K562 (cell line): Measurements from ENCODE around the gene TEX54. TPM values are rescaled to one million over a fixed set of nuclear protein-coding genes. Genes with fewer than 3 reads are reported as not detected.

Experiments used
- CTCFL ChIP-seq: IDR thresholded peaks from 2 replicates; pipeline ENCODE4 v1.6.1; 2011; ENCODE audit warnings: borderline replicate concordance, low read depth, mild to moderate bottlenecking, moderate library complexity, low read length; ENCODE audit not compliant: insufficient read depth, poor library complexity, severe bottlenecking
- EGR1 ChIP-seq: fragments of 450-650 bp; conservative IDR thresholded peaks from 2 replicates; pipeline ENCODE4 v1.6.1; 2017; ENCODE audit warnings: mild to moderate bottlenecking
- FOS ChIP-seq: IDR thresholded peaks from 3 replicates; pipeline ENCODE4 v1.6.1; 2011; ENCODE audit not compliant: insufficient read length; ENCODE audit errors: extremely low read depth
- HOMEZ ChIP-seq: fragments of 250-450 bp; sonication (Bioruptor Pico); IDR thresholded peaks from 2 replicates; pipeline ENCODE4 v1.4.0; 2020; ENCODE audit warnings: mild to moderate bottlenecking, moderate library complexity
- IRF9 ChIP-seq: fragments of 450-650 bp; IDR thresholded peaks from 2 replicates; pipeline ENCODE4 v1.6.1; 2016; ENCODE audit warnings: missing biosample characterization, missing genetic modification characterization
- MBD2 ChIP-seq: sonication (generic); IDR thresholded peaks from 2 replicates; pipeline ENCODE4 v1.6.1; 2016; ENCODE audit warnings: low read depth, borderline replicate concordance
- NBN ChIP-seq: fragments of 450-650 bp; IDR thresholded peaks from 2 replicates; pipeline ENCODE4 v1.6.1; 2016; ENCODE audit warnings: low read depth, mild to moderate bottlenecking
- POLR2B ChIP-seq: fragments of 450-650 bp; IDR thresholded peaks from 2 replicates; pipeline ENCODE4 v1.6.1; 2018; ENCODE audit warnings: low read depth; ENCODE audit not compliant: partially characterized antibody
- POU5F1 ChIP-seq: fragments of 150-350 bp; IDR thresholded peaks from 2 replicates; pipeline ENCODE4 v1.6.1; 2014; ENCODE audit warnings: borderline replicate concordance, low read length, low read depth, mild to moderate bottlenecking; ENCODE audit not compliant: partially characterized antibody
- PREB ChIP-seq: sonication (generic); formaldehyde crosslinking; IDR thresholded peaks from 2 replicates; pipeline ENCODE4 v1.8.1; 2023; ENCODE audit warnings: mild to moderate bottlenecking, missing genetic modification reagents
- SMARCC2 ChIP-seq: fragments of 450-650 bp; IDR thresholded peaks from 2 replicates; pipeline ENCODE4 v1.6.1; 2017; ENCODE audit warnings: antibody characterized with exemption, moderate library complexity, mild to moderate bottlenecking, low read depth
- SP1 ChIP-seq: sonication (generic); formaldehyde crosslinking; IDR thresholded peaks from 2 replicates; pipeline ENCODE4 v1.8.1; 2022; ENCODE audit warnings: mild to moderate bottlenecking, missing genetic modification reagents
- TCF3 ChIP-seq: sonication (generic); formaldehyde crosslinking; IDR thresholded peaks from 2 replicates; pipeline ENCODE4 v1.4.0; 2020; ENCODE audit warnings: mild to moderate bottlenecking, missing genetic modification reagents
- TRIM28 ChIP-seq: fragments of 450-650 bp; IDR thresholded peaks from 2 replicates; pipeline ENCODE4 v1.6.1; 2017
- ZBTB5 ChIP-seq: fragments of 450-650 bp; IDR thresholded peaks from 2 replicates; pipeline ENCODE4 v1.6.1; 2017; ENCODE audit warnings: antibody characterized with exemption
- ZNF174 ChIP-seq: fragments of 250-450 bp; sonication (Bioruptor Pico); IDR thresholded peaks from 2 replicates; pipeline ENCODE4 v1.4.0; 2020; ENCODE audit warnings: mild to moderate bottlenecking
- ZNF512 ChIP-seq: IDR thresholded peaks from 2 replicates; pipeline ENCODE4 v1.6.1; 2016; ENCODE audit warnings: missing genetic modification characterization, missing compliant biosample characterization
- ZSCAN29 ChIP-seq: fragments of 450-650 bp; IDR thresholded peaks from 2 replicates; pipeline ENCODE4 v1.6.1; 2017
- polyA plus RNA-seq, 8 experiments: library from polyadenylated mRNA; depleted of rRNA in 4 of 8; stranded (reverse) in 5 of 8; unstranded in 3 of 8; fragments of >200 nt; fragmentation: Nextera tagmentation in 2 of 8; fragmentation: Illumina TruSeq in 1 of 8; extraction: Ambion mirVana in 2 of 8; extraction: Trizol in 1 of 8; gene quantifications; 2 replicates each; pipeline versions ENCODE4 v1.2.1 to v1.2.3, GENCODE V29; 2011 to 2014; ENCODE audit warnings: inconsistent platforms in 1 of 8, missing spikeins in 1 of 8
- total RNA-seq, 7 experiments: library from RNA; depleted of rRNA in 6 of 7; stranded (reverse); fragments of >200 nt in 6 of 7; fragmentation: Illumina TruSeq in 2 of 7; extraction: Trizol in 2 of 7; gene quantifications; 2 replicates each; pipeline versions ENCODE4 v1.2.1 to v1.2.3, GENCODE V29; 2011 to 2021; ENCODE audit warnings: low replicate concordance in 1 of 7

The TEX54 gene
- total and polyA plus RNA-seq, 9 of the 15 experiments (the other 6 are each of a cell fraction or from before 2014, with no cell fraction given), result not detected

GRCh38 chr11:62831520-62832335 lies 913 bp downstream of the TEX54 start, which contains the start of gene STX5 (continued):
- TF ChIP-seq ZNF512 (tag) (no peak), CTCFL (no peak), ZSCAN29 (no peak; the same call in 1 of the 2 replicates), EGR1 (peak; percentile 81), FOS (peak; percentile 95), POU5F1 (no peak), SP1 (CRISPR knock-in tag) (peak; percentile 96), PREB (CRISPR knock-in tag) (no peak), IRF9 (tag) (no peak), TRIM28 (no peak), SMARCC2 (no peak), POLR2B (peak; percentile 93), ZNF174 (CRISPR knock-in tag) (no peak), ZBTB5 (no peak), NBN (peak; percentile 20; the same call in 1 of the 2 replicates), HOMEZ (CRISPR knock-in tag) (no peak), MBD2 (peak; percentile 96), TCF3 (CRISPR knock-in tag) (0 out of 2 replicates have a peak, but pooled peaks have one; percentile 2)
